Endothelial cell of umbilical vein (primary cell): ENCODE results near the gene NHS.

Source experiments
- CTCF ChIP-seq, 2 donors: IDR thresholded peaks; 1 replicate in 1 of 2; 2 replicates in 1 of 2; pipeline ENCODE4 v1.5.1; 2011; ENCODE audit warnings: low read length in 2 of 2, mild to moderate bottlenecking in 2 of 2, moderate library complexity in 2 of 2, control low read depth in 1 of 2, inconsistent platforms in 1 of 2, low read depth in 1 of 2; ENCODE audit not compliant: insufficient read depth in 1 of 2; ENCODE audit errors: extremely low read depth in 1 of 2
- JUN ChIP-seq: IDR thresholded peaks from 2 replicates; pipeline ENCODE4 v1.6.1; 2011; ENCODE audit warnings: borderline replicate concordance, low read depth; ENCODE audit not compliant: insufficient read length, insufficient read depth

DNA sequence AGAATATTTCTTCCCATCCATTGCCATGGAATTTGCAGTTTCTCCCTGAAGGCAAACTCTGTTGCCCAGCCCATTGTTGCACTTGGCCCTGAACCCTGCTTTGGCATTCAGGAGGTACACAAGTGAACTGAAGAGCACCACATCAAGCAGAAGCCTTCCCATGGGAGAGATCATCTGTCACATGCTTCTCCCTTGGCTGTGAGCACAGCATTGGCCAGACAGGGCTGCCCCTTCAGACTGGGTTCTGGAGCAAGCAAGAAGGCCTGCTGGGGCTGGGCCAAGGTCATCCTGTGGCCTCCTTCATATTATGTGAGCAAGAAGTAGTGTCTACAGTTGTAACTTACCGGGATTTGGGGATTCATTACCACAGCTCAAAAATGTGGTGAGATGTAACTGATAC lies 385.0 kb downstream of the NHS start:
- TF ChIP-seq CTCF (IDR thresholded peaks at IDR 0.05; ENCODE audit: extremely low read depth in 1 of 2, insufficient read depth in 1 of 2, low read depth in 1 of 2, low read length in 2 of 2) (no peak), JUN (no peak)
